GM21786 (cell line): Measurements from ENCODE around the gene CADM4.
"Not testable (repeated sequence)": the region's sequence is repeated elsewhere in the genome, so short reads cannot be mapped to it uniquely, and the experiment has no call there.

Experiments used
- ATAC-seq: cut with Tn5 transposase; IDR thresholded peaks from one replicate; pipeline ENCODE4 v1.9.1; 2021; ENCODE audit not compliant: unreplicated experiment

CADM4 gene

GRCh38 chr19:43610493-43610892 lies 29.2 kb downstream of the CADM4 start:
- ATAC-seq = no peak

GRCh38 chr19:43609872-43610271 lies 29.8 kb downstream of the CADM4 start:
- no peak for ATAC-seq

GRCh38 chr19:43607238-43608205 lies 32.1 kb downstream of the CADM4 start:
- no peak for ATAC-seq

DNA sequence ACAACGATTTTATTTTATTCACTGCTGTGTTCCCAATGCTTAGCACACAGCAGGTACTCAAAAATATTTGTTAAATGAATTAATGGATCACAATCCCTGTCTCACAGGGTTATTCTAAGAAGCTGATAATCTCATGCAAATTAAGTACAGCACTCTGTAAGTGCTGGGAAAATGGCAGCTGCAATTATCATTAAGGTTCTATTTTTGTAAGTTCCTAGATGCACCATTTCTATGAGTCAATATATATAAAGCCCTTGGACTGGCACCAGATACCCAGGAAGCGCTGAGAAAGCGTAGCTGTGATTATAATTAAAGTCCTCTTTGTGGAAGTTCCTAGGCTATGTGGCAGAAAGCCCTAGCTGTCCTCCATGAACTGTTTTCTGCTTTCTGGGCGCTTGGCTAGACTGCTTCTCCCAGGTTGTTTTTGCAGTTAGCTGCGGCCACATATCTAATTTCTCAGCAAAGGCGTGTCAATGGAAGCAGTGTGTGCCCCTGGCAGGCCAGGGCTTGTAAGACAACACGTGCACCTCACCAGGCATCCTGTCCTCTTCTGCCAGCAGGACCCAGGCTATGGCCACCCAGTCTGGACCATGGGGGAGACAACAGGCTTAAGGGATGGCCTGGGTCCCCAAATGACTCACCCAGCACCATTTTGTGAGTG lies 33.0 kb downstream of the CADM4 start:
- ATAC-seq = no peak

GRCh38 chr19:43605875-43606568 lies 33.6 kb downstream of the CADM4 start:
- ATAC-seq = no peak

DNA sequence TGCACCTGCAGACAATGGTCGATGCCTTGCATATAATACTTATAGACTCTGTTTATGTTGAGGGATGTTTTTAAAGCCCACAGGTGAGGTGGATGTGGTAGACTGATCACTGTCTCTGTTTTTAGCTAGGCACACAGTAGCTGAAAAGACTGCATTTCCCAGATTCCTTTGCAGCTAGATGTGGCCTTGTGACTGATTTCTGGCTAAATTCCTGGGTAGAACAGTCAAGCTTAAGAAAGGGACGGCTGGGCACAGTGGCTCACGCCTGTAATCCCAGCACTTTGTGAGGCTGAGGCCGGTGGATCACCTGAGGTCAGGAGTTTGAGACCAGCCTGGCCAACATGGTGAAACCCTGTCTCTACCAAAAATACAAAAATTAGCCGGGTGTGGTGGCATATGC lies 39.3 kb downstream of the CADM4 start:
- ATAC-seq = not testable (repeated sequence)

DNA sequence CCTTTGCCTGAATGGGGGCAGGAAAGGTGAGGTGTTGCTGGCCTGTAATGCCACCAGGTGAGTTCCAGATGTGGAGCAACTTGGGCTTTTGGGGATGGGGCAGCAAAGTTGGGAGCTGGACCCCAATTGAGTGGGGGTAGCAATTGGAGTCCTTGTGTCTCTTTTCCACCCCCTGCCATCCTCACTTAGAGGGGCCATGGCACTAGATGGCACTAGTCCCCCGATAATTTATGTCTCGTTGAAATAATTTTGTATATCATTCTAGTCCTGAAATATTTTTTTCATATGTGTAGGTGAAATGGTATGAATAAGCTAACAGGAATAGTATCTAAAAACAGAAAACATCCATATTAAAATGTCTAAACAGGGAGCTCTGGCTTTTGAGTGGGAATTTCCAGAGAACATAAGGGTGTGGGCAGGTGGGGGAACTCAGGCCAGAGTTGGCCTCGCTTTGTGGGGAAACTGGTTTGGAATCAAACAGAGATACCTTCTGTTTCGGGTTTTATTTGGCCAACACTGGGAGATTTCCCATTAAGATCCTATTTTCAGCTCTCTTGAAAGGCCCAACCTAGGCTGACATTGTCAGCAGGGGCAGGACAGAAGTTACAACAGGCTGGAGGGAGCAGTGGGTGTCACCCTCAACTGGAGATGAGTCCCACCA lies 39.9 kb downstream of the CADM4 start:
- no peak for ATAC-seq

DNA sequence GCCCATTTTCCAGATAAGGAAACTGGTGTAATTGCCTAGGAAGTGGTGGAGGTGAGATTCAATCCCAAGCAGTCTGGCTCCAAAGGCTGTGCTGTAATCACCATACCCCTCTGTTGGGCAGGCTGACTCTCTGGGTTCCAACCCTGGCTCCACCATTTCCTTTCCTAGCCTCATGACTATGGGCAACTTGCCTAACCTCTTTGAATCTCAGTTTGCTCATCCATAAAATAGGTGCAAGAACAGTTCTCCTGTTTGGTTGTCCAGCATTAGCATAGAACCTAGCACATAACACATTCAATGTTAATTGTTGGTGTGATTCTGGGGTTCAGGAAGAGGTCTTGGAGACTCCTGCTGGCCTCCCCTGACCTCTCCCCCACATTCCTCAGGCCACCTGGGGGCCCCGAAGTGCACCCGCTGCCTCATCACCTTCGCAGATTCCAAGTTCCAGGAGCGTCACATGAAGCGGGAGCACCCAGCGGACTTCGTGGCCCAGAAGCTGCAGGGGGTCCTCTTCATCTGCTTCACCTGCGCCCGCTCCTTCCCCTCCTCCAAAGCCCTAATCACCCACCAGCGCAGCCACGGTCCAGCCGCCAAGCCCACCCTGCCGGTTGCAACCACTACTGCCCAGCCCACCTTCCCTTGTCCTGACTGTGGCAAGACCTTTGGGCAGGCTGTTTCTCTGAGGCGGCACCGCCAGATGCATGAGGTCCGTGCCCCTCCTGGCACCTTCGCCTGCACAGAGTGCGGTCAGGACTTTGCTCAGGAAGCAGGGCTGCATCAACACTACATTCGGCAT lies 41.0 kb downstream of the CADM4 start:
- no peak for ATAC-seq

DNA sequence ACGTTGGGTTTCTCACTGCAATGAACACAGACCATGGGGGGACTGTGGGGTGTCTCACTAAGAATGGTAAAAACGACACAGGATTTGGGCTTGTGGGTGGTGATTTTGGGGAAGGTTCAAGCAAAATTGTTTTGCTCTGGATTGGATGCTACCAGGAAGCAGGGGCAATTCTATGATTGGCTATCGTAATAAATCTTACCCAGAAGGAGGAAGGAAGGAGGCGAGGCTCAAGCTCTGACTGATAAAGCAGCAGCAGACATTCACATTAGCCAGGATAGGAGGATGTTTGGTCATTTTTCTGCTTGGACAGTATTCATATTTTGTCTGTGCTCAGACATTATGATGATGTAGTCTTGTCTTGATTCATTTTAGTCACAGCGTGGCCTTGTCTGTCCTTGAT lies 41.8 kb downstream of the CADM4 start:
- no peak for ATAC-seq

DNA sequence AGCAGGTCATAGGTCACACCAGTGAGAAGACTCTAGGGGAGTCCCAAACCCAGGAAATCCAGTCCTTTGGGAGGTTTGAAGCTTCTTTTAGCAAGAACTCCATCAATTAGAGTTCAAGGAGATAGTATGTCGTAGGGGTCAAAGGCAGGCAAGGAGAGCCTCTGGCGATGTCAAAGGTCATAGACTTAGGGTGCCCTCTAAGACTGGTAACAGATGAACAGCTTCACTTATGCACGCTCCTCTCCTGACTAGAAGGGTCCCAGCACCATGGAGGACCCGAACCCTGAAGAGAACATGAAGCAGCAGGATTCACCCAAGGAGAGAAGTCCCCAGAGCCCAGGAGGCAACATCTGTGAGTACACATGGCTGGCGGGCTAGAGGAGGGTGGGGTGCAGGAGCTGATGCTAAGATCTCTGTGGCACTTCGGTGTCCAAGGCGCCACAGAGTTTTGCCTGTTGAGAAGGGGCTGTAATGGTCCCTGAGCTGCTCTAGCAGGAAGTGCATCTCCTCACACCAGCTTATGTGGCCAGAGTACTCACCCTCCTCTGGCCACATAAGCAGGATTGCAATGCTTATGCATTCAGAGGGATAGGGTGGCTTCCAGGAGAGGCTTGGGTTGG lies 42.7 kb downstream of the CADM4 start:
- no peak for ATAC-seq

GRCh38 chr19:43595999-43596841 lies 43.4 kb downstream of the CADM4 start, which contains the start of the genes IRGQ and ZNF576:
Gene IRGQ (minus strand): TSS chr19:43596134. CDS start chr19:43595338, 796 bp downstream.
Gene ZNF576 (plus strand): TSS chr19:43596595. CDS start chr19:43597109, 514 bp downstream.
- peak; percentile 84 for ATAC-seq

- no peak for ATAC-seq
Observed at GRCh38 chr19:43595605-43595998, 44.0 kb downstream of the CADM4 start.

GRCh38 chr19:43594710-43595604 lies 44.7 kb downstream of the CADM4 start:
- ATAC-seq = no peak

DNA sequence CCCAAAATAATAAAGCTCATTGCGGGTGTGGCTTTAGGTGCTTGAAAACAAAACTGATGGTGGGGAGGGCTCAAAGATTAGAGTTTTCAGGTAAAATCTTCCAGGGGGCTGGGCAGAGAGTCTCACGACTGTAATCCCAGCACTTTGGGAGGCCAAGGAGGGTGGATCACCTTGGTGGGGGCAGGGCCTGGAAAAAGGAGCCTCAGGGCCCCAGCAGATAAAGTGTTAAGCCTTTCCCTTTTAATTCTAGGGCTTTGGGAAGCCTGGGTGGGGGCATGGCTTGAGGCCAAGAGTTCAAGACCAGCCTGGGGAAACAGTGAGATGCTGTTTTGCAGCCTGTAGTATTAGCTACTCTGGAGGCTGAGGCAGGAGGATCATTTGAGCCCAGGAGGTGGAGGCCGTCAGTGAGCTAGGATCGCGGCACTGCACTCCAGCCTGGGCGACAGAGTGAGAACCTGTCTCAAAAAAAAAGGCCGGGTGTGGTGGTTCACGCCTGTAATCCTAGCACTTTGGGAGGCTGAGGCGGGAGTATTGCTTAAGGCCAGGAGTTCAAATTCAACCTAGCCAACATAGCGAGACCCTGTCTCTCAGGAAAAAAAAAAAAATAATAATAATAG lies 45.5 kb downstream of the CADM4 start:
- ATAC-seq = no peak

GRCh38 chr19:43592800-43593350 lies 46.8 kb downstream of the CADM4 start:
- ATAC-seq = no peak

DNA sequence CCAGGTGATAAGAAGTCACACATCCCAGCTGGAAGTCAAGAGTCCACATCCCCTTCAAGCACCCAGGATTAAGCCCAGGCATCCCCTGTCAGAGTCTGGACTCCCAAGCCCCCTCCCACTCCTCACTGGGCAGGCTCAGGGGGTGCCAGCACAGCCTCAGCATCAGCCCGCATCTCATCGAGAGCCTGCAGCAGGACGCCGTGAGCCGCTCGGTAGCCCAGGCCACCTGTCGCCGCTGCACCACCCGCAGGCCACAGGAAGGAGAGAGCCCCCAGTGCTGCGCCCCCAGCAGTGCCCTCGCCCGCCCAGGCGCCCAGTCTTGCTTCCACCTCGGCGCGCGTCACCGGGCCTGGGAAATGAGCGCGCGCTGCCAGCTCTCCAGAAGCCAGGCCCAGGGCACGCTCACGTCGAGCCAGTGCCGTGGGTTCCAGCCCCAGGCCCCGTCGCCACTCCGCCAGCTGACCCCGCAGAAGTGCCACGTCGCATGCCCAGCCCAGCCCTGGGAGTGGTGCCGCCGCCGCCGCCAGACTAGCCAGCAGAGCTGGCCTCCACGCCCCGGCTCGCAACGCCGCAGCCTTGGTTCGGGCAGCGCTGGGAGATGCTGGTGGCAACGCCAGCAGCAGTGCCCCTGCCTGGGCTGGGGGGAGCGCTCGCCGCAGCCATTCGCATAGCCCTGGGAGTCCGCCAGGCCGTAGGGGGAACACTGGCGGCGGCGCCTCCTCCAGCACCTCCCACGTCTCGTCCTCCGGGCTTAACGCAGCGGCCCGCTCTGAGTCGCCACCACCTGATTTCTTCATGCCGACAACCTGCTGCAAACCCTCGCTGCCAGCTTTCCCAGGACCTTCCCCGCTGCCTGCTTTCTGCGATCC lies 47.5 kb downstream of the CADM4 start:
- no peak for ATAC-seq
